GM21367 (cell line): ENCODE results near the gene MADCAM1.

Source experiments
- ATAC-seq: cut with Tn5 transposase; IDR thresholded peaks from one replicate; pipeline ENCODE4 v1.9.1; 2021; ENCODE audit not compliant: unreplicated experiment

MADCAM1 gene

DNA sequence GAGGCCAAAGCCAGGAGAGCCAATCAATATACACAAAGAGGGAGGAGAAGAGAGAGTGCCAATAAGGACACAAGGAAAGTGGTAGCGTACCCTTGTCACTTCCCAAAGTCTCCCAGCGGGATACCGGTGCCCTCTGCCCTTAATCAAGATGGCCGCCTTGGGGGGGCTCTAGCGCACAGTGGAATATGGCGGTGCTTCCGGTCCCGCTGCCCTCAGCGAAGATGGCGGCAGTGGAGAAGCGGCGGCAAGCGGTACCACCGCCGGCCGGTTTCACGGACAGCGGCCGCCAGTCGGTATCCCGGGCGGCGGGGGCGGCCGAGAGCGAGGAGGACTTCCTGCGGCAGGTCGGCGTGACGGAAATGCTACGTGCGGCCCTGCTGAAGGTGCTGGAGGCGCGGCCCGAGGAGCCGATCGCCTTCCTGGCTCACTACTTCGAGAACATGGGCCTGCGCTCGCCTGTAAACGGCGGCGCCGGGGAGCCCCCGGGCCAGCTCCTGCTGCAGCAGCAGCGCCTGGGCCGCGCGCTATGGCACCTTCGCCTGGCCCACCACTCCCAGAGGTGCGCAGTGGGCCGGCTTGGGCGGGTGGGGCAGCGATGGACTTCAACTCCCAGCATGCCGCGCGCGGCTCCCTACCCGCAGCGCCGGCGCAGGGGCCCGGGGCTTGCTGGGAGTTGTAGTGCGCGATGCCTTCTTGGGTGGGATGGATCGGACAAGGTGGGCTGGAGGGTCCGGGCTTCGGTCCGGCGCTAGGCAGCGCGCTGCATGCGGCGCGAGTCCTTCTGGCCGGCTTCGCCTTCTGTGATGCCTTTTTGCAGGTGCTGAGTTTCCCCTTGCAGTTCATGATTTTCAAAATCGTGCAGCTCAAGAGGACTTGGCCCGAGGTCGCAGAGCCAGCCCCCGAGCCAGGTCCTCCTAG, 11.3 kb downstream of the MADCAM1 start, which contains the start of gene TPGS1:
TPGS1 (plus strand) TSS at position 212 of the 918 bp plus-strand sequence; CDS start at position 222, 10 bp downstream.
- peak; percentile 44 for ATAC-seq

GRCh38 chr19:508204-509150, 12.2 kb downstream of the MADCAM1 start:
- no peak for ATAC-seq

DNA sequence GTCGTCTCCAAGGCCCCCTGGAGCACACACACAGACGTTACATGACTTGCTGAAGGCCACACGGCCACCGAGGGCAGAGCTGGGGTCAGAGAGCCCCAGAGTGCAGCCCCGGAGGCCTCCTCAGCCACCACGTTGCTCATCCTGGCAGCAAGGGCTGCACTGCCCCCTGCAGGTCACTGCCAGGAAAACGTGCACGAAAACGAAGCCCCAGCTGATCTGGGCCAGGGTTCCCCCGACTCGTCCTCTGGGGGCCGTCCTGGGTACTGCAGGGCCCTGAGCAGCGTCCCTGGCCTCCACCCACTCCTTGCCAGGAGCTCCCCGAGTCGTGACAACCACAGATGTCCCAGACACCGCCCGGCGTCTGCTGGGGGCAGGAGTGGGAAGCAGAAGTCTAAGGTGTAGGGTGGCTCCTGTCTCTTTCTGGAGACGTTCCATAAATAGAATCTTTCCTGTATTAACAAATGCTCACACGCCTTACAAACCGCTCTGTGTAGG, 14.4 kb downstream of the MADCAM1 start:
- ATAC-seq = no peak

- ATAC-seq = no peak
These were observed 15.0 kb downstream of the MADCAM1 start for GRCh38 chr19:511101-511851.

- no peak for ATAC-seq
These were observed 16.5 kb downstream of the MADCAM1 start for GRCh38 chr19:512547-513365.

DNA sequence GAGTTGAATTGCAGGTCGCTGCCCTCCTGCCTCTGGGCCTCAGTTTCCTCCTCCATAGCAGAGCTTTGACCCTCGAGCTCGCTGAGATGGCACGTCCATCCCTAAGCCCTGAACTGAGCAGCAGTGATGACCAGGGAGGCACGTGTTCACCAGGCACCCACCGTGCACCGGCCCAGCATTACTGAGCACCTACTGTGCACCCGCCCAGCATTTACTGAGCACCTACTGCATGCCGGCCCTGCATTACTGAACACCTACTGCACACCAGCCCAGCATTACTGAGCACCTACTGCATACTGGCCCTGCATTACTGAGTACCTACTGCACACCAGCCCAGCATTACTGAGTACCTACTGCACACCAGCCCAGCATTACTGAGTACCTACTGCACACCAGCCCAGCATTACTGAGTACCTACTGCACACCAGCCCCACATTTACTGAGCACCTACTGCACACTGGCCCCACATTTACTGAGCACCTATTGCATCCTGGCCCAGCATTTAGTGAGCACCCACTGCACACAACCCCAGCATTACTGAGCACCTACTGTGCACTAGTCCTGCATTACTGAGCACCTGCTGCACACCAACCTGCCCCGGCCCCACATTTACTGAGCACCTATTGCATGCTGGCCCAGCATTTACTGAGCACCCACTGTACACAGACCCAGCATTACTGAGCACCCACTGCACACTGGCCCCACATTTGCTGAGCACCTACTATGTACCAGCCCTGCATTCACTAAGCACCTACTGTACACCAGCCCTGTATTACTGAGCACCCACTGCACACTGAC, 17.3 kb downstream of the MADCAM1 start:
- no peak for ATAC-seq

DNA sequence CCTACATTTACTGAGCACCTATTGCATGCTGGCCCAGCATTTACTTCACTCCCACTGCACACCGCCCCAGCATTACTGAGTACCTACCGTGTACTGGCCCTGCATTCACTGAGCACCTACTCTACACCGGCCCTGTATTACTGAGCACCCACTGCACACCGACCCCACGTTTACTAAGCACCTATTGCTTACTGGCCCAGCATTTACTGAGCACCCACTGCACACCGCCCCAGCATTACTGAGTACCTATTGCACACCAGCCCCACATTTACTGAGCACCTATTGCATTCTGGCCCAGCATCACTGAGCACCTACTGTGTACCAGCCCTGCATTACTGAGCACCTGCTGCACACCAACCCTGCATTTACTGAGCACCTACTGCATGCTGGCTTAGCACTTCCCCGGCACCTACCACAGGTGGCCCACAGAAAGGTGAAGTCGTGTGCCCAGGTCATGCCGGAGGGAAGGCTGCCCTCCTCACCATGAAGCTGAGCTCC, 17.9 kb downstream of the MADCAM1 start:
- ATAC-seq = no peak

DNA sequence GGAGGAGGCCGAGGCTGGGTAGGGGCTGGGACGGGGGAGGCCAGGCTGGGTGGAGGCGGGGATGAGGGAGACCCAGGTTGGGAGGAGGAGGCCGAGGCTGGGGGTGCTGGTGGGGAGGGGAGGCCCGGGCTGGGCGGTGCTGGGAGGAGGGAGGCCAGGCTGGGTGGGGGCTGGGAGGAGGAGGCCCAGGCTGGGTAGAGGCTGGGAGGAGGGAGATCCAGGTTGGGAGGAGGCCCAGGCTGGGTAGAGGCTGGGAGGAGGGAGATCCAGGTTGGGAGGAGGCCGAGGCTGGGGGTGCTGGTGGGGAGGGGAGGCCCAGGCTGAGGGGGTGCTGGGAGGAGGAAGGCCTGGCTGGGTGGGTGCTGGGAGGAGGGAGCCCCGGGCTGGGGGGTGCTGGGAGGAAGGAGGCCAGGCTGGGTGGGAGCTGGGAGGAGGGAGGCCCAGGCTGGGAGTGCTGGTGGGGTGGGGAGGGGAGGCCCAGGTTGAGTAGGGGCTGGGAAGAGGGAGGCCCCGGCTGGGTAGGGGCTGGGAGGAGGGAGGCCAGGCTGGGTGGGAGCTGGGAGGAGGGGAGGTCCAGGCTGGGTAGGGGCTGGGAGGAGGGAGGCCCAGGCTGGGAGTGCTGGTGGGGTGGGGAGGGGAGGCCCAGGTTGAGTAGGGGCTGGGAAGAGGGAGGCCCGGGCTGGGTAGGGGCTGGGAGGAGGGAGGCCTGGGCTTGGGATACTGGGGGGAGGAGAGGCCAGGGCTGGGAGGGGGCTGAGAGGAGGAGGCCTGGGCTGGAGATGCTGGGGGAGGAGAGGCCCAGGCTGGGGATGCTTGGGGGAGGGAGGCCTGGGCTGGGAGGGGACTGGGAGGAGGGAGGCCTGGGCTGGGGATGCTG, 21.7 kb downstream of the MADCAM1 start:
- ATAC-seq = no peak

DNA sequence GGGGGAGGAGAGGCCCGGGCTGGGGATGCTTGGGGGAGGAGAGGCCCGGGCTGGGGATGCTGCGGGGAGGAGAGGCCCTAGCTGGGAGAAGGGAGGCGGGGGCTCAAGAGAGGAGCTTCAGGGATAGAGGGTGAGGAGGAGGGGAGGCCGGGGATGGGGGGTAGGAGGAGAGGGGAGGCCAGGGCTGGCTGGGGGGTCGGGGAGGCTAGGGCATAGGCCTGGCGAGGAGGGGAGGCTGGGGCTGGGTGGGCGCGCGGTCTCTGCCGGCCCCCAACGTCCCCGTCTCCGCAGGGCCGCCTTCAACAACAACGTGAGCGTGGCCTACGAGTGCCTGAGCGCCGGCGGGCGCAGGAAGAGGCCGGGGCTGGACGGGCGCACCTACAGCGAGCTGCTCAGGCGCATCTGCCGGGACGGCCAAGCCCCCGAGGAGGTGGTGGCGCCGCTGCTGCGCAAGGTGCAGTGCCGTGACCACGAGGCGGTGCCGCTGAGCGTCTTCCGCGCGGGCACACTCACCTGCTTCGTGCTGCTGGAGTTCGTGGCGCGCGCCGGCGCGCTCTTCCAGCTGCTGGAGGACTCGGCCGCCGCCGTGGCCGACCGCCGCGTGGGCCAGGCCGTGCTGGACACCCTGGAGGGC, 22.4 kb downstream of the MADCAM1 start:
- ATAC-seq = no peak

DNA sequence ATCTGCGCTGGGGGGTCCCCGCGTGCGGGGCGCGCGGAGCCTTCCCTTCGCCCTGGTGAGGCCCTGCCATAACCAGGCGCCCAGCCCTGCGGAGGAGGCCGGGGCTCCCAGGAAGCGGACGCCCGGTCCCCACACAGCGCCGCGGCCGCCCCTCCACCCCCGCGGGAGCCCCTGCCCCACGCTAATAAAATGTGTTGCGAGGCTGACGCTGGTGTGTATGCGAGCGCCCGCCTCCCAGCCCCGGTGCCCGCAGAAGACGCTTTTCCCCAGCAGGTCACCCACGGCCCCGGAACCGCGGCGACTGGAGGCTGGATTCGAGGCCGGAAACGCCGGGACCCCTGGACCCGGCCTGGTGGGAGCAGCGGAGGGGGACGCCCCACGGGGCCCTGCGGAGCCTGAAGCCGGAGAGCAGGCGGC, 23.2 kb downstream of the MADCAM1 start:
- no peak for ATAC-seq

GRCh38 chr19:522726-523125, 26.4 kb downstream of the MADCAM1 start:
- no peak for ATAC-seq

- ATAC-seq = no peak
These were observed 27.9 kb downstream of the MADCAM1 start for GRCh38 chr19:524062-524674.

DNA sequence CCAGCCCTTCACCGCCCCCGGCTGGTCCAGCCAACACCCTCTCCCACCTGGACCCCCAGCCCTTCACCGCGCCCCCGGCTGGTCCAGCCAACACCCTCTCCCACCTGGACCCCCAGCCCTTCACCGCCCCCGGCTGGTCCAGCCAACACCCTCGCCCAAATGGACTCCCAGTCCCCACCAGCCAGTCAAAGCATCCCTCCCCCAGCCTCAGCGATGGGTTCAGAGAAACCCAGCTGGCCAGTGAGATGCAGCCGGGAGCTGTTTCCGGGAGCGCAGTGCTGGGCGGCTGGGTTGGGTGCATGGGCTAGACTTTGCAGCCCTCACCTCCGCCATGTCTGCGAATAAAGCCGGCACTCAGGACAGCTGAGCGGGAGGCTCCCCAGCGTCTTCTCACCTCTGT, 28.7 kb downstream of the MADCAM1 start:
- no peak for ATAC-seq

GRCh38 chr19:525857-526419, 29.7 kb downstream of the MADCAM1 start:
- no peak for ATAC-seq

GRCh38 chr19:530134-531008, 34.1 kb downstream of the MADCAM1 start:
- no peak for ATAC-seq
